HG03460 (cell line): ENCODE data around the gene GAB2.

Experiments used
- ATAC-seq: cut with Tn5 transposase; IDR thresholded peaks from one replicate; pipeline ENCODE4 v1.9.1; 2021; ENCODE audit not compliant: unreplicated experiment

Gene GAB2

GRCh38 chr11:78428773-78429172 is 11.2 kb upstream of the GAB2 start:
- ATAC-seq: no peak

- no peak for ATAC-seq
These were observed 10.6 kb upstream of the GAB2 start for GRCh38 chr11:78428266-78428636.

GRCh38 chr11:78427615-78428265 is 10.1 kb upstream of the GAB2 start:
- no peak for ATAC-seq

- ATAC-seq: no peak
These were observed 9.2 kb upstream of the GAB2 start for GRCh38 chr11:78426845-78427244.

- ATAC-seq: no peak
These were observed 7.9 kb upstream of the GAB2 start for GRCh38 chr11:78425399-78426070.

GRCh38 chr11:78424334-78425270 is 7.0 kb upstream of the GAB2 start:
- peak; percentile 35 for ATAC-seq

GRCh38 chr11:78423241-78423640 is 5.6 kb upstream of the GAB2 start:
- ATAC-seq: no peak

GRCh38 chr11:78420796-78421209 is 3.2 kb upstream of the GAB2 start:
- no peak for ATAC-seq

- ATAC-seq: no peak
These were observed 2.7 kb upstream of the GAB2 start for GRCh38 chr11:78420255-78420764.

GRCh38 chr11:78419327-78419726 is 1.7 kb upstream of the GAB2 start:
- ATAC-seq: no peak

GRCh38 chr11:78418584-78419211 is 1.1 kb upstream of the GAB2 start:
- ATAC-seq: no peak

GRCh38 chr11:78417888-78418583 is 416 bp upstream of the GAB2 start:
- peak; percentile 50 for ATAC-seq

GRCh38 chr11:78416285-78417174 is 1.1 kb downstream of the GAB2 start:
- ATAC-seq: peak; percentile 42

- ATAC-seq: no peak
These were observed 2.3 kb downstream of the GAB2 start for GRCh38 chr11:78415338-78415737.

GRCh38 chr11:78414321-78415051 is 3.1 kb downstream of the GAB2 start:
- no peak for ATAC-seq

- no peak for ATAC-seq
These were observed 9.0 kb downstream of the GAB2 start for GRCh38 chr11:78408619-78409018.

GRCh38 chr11:78406568-78407196 is 10.9 kb downstream of the GAB2 start:
- ATAC-seq: no peak

GRCh38 chr11:78405805-78406204 is 11.8 kb downstream of the GAB2 start:
- ATAC-seq: no peak
